Measurements from ENCODE around the gene RAB11FIP4.
"Not testable (repeated sequence)": the region's sequence is repeated elsewhere in the genome, so short reads cannot be mapped to it uniquely, and the experiment has no call there.

Gene RAB11FIP4

DNA sequence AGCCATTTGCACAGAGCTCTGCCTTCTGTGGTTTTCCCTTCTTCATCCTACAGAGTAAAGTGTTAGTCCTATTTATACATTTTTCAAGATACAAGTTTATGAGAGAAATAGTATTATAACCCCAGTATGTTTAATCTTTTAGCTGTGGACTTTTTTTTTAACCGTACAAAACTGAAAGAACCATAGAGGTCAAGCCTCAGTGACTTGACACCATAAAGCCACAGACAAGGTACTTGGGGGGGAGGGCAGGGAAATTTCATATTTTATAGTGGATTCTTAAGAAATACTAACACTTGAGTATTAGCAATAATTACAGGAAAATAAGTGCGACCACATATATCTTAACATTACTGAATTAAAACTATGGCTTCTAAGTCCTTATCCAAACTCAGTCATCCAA is 17.0 kb upstream of the RAB11FIP4 start:
- in situ Hi-C loops (cut with MboI; ENCODE audit: low pct_unique_long_range_greater_than_20kb, low sequenced_read_pairs, unreplicated experiment): loop anchor here (10.0 kb wide), 1 partner anchor 360 kb away; no protein-coding TSS in a partner anchor
- TF ChIP-seq CTCF (IDR thresholded peaks at IDR 0.05; ENCODE audit: extremely low read depth, insufficient read depth, missing control alignments): no peak
- no peak for DNase-seq (ENCODE audit: low spot score)

GRCh38 chr17:31378638-31379037 is 12.8 kb upstream of the RAB11FIP4 start:
- TF ChIP-seq CTCF (IDR thresholded peaks at IDR 0.05; ENCODE audit: extremely low read depth, insufficient read depth, missing control alignments): no peak
- no peak for DNase-seq (ENCODE audit: low spot score)
- in situ Hi-C loops (cut with MboI; ENCODE audit: low pct_unique_long_range_greater_than_20kb, low sequenced_read_pairs, unreplicated experiment): loop anchor here (10.0 kb wide), 1 partner anchor 364 kb away; no protein-coding TSS in a partner anchor

DNA sequence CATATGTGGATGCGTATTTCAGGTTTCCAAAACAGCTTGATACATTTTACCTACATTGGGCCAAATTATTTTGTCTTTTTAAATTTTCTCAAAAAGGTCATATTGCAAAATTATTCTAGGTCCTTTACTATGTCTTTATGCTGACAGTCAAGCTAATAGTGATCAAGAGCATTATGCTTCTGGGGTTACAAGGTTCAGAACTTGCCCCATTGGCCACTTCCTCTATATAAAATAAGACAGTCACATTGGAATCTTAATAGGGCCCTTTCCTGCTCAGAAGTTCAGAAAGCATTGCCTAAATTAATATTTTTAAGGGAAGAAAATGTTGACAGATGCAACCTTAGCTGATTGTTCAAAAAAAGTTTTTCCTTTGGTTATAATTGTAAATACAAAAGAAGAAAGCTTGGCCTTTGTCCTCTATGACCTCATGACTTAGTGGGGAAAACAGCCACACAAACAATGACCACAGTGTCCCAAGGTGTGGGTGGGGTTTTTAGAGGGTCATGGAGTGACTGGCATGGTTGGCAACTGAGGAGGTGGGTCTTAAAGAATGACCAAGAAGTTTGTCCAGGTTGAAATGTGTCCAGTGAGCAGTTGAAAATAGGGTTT is 11.8 kb upstream of the RAB11FIP4 start:
- DNase-seq (ENCODE audit: low spot score): no peak
- in situ Hi-C loops (cut with MboI; ENCODE audit: low pct_unique_long_range_greater_than_20kb, low sequenced_read_pairs, unreplicated experiment): loop anchor here (10.0 kb wide), 1 partner anchor 365 kb away; no protein-coding TSS in a partner anchor

GRCh38 chr17:31381165-31381668 is 10.3 kb upstream of the RAB11FIP4 start:
- TF ChIP-seq CTCF (IDR thresholded peaks at IDR 0.05; ENCODE audit: extremely low read depth, insufficient read depth, missing control alignments): no peak
- in situ Hi-C loops (cut with MboI; ENCODE audit: low pct_unique_long_range_greater_than_20kb, low sequenced_read_pairs, unreplicated experiment): no loop called here
- DNase-seq (ENCODE audit: low spot score): no peak

More for the DNA sequence above, 11.8 kb upstream of the RAB11FIP4 start:
- TF ChIP-seq CTCF (IDR thresholded peaks at IDR 0.05; ENCODE audit: extremely low read depth, insufficient read depth, missing control alignments): no peak

GRCh38 chr17:31382668-31383275 is 8.7 kb upstream of the RAB11FIP4 start:
- in situ Hi-C loops (cut with MboI; ENCODE audit: low pct_unique_long_range_greater_than_20kb, low sequenced_read_pairs, unreplicated experiment): not testable (repeated sequence)

GRCh38 chr17:31383488-31383887 is 8.0 kb upstream of the RAB11FIP4 start:
- DNase-seq (ENCODE audit: low spot score); in situ Hi-C loops (cut with MboI; ENCODE audit: low pct_unique_long_range_greater_than_20kb, low sequenced_read_pairs, unreplicated experiment): not testable (repeated sequence)

More at GRCh38 chr17:31382668-31383275, 8.7 kb upstream of the RAB11FIP4 start:
- not testable (repeated sequence) for DNase-seq (ENCODE audit: low spot score)

- no peak for TF ChIP-seq CTCF (IDR thresholded peaks at IDR 0.05; ENCODE audit: extremely low read depth, insufficient read depth, missing control alignments)
- in situ Hi-C loops (cut with MboI; ENCODE audit: low pct_unique_long_range_greater_than_20kb, low sequenced_read_pairs, unreplicated experiment): no loop called here
- DNase-seq (ENCODE audit: low spot score): no peak
These were observed 5.8 kb upstream of the RAB11FIP4 start for GRCh38 chr17:31385428-31386285.
